NT2/D1 (cell line): Measurements from ENCODE around the gene FBXL4.

Experiments
- DNase-seq: peaks from one replicate; pipeline ENCODE4 v3.0.0-alpha.2; 2011; ENCODE audit warnings: low read depth, low spot score
- H3K27me3 ChIP-seq: 2 replicates; pipeline ENCODE4 v1.6.0; 2011; ENCODE audit warnings: mild to moderate bottlenecking; ENCODE audit not compliant: insufficient read length, insufficient read depth
- H3K36me3 ChIP-seq: 2 replicates; pipeline ENCODE4 v1.6.1; 2011; ENCODE audit warnings: mild to moderate bottlenecking, low read length, mixed read lengths; ENCODE audit not compliant: insufficient read depth, insufficient read length
- H3K4me1 ChIP-seq: 2 replicates; pipeline ENCODE4 v1.5.1; 2011; ENCODE audit not compliant: insufficient read depth, insufficient read length
- H3K4me3 ChIP-seq: 2 replicates; pipeline ENCODE4 v1.5.1; 2011; ENCODE audit warnings: low read depth; ENCODE audit not compliant: insufficient read length
- H3K9ac ChIP-seq: 2 replicates; pipeline ENCODE4 v1.6.0; 2011; ENCODE audit warnings: low read depth; ENCODE audit not compliant: insufficient read length
- H3K9me3 ChIP-seq: 2 replicates; pipeline ENCODE4 v1.5.1; 2011; ENCODE audit warnings: mild to moderate bottlenecking, low read length; ENCODE audit not compliant: insufficient read depth
- SUZ12 ChIP-seq: IDR thresholded peaks from 2 replicates; pipeline ENCODE4 v1.6.1; 2011; ENCODE audit not compliant: insufficient read length, insufficient read depth; ENCODE audit errors: extremely low read depth
- YY1 ChIP-seq: IDR thresholded peaks from 2 replicates; pipeline ENCODE4 v1.6.1; 2011; ENCODE audit not compliant: insufficient read length, insufficient read depth
- ZNF274 ChIP-seq: IDR thresholded peaks from 2 replicates; pipeline ENCODE4 v1.6.1; 2011; ENCODE audit warnings: mild to moderate bottlenecking, low read depth, low read length

FBXL4 gene

GRCh38 chr6:98970469-98970868 is 22.7 kb upstream of the FBXL4 start:
- no peak for DNase-seq
- Histone ChIP-seq H3K9me3 (no peaks in the 10 kb centered on the region), H3K36me3 (no peaks in the 10 kb centered on the region), H3K4me3 (no peak overlapping the region), H3K27me3 (no peaks in the 10 kb centered on the region), H3K9ac (no peak overlapping the region), H3K4me1 (no peaks in the 10 kb centered on the region)
- TF ChIP-seq ZNF274 (no peak), SUZ12 (no peak), YY1 (no peak)

- TF ChIP-seq YY1 = no peak
- TF ChIP-seq SUZ12 = no peak
- TF ChIP-seq ZNF274 = no peak
- H3K4me1 ChIP-seq = no peaks in the 10 kb centered on the region
Observed at GRCh38 chr6:98967616-98968015, 19.9 kb upstream of the FBXL4 start.

GRCh38 chr6:98959631-98960030 is 11.9 kb upstream of the FBXL4 start:
- no peaks in the 10 kb centered on the region for H3K9me3 ChIP-seq
- no peak for DNase-seq
- no peaks in the 10 kb centered on the region for H3K27me3 ChIP-seq
- H3K9ac ChIP-seq = no peak overlapping the region
- no peaks in the 10 kb centered on the region for H3K4me1 ChIP-seq
- H3K36me3 ChIP-seq = no peaks in the 10 kb centered on the region
- no peak for TF ChIP-seq YY1
- TF ChIP-seq ZNF274 = no peak
- TF ChIP-seq SUZ12 = no peak
- H3K4me3 ChIP-seq = no peak overlapping the region

More at GRCh38 chr6:98967616-98968015, 19.9 kb upstream of the FBXL4 start:
- Histone ChIP-seq H3K27me3 (no peaks in the 10 kb centered on the region), H3K4me3 (no peak overlapping the region), H3K36me3 (no peaks in the 10 kb centered on the region), H3K9ac (no peak overlapping the region), H3K9me3 (no peaks in the 10 kb centered on the region)
- DNase-seq = no peak

GRCh38 chr6:98958776-98959175 is 11.0 kb upstream of the FBXL4 start:
- no peak for DNase-seq
- Histone ChIP-seq H3K9ac (no peak overlapping the region), H3K27me3 (no peaks in the 10 kb centered on the region), H3K4me1 (no peaks in the 10 kb centered on the region), H3K36me3 (no peaks in the 10 kb centered on the region), H3K9me3 (no peaks in the 10 kb centered on the region), H3K4me3 (no peak overlapping the region)
- TF ChIP-seq ZNF274 = no peak
- no peak for TF ChIP-seq YY1
- TF ChIP-seq SUZ12 = no peak

GRCh38 chr6:98957450-98957849 is 9.7 kb upstream of the FBXL4 start:
- no peak for DNase-seq
- H3K9me3 ChIP-seq = no peaks in the 10 kb centered on the region
- TF ChIP-seq ZNF274 = no peak
- TF ChIP-seq YY1 = no peak
- no peak for TF ChIP-seq SUZ12
- H3K36me3 ChIP-seq = no peaks in the 10 kb centered on the region
- no peaks in the 10 kb centered on the region for H3K27me3 ChIP-seq
- no peak overlapping the region for H3K9ac ChIP-seq
- no peaks in the 10 kb centered on the region for H3K4me1 ChIP-seq
- H3K4me3 ChIP-seq = no peak overlapping the region

GRCh38 chr6:98949589-98949988 is 1.8 kb upstream of the FBXL4 start:
- TF ChIP-seq SUZ12 (no peak), ZNF274 (no peak), YY1 (no peak)
- Histone ChIP-seq H3K27me3 (no peaks in the 10 kb centered on the region), H3K36me3 (no peaks in the 10 kb centered on the region), H3K4me1 (no peaks in the 10 kb centered on the region), H3K4me3 (no peak overlapping the region), H3K9ac (no peak overlapping the region), H3K9me3 (no peaks in the 10 kb centered on the region)
- no peak for DNase-seq

- no peaks in the 10 kb centered on the region for H3K27me3 ChIP-seq
- no peaks in the 10 kb centered on the region for H3K36me3 ChIP-seq
- no peak for DNase-seq
- TF ChIP-seq ZNF274 (no peak), YY1 (no peak), SUZ12 (no peak)
- peak overlapping the region; percentile 69 for H3K4me3 ChIP-seq
- no peaks in the 10 kb centered on the region for H3K4me1 ChIP-seq
- H3K9me3 ChIP-seq = peaks cover 15% of the 10 kb centered on the region; the same call in 1 of the 2 replicates
- H3K9ac ChIP-seq = peak overlapping the region; percentile 76
Observed at GRCh38 chr6:98946879-98947410, 801 bp downstream of the FBXL4 start.
